HAP-1 (cell line): ENCODE measurements around the gene CACNA1C.

ENCODE experiments used
- DNase-seq, 2 experiments: peaks; one replicate each; pipeline ENCODE4 v3.0.0-alpha.2; 2016 to 2020; ENCODE audit warnings: low spot score in 2 of 2
- H3K27me3 ChIP-seq: fragments of 250-450 bp; sonication (Bioruptor Pico); 2 replicates; pipeline ENCODE4 v1.5.1; 2020; ENCODE audit warnings: low read depth, mild to moderate bottlenecking, moderate library complexity
- H3K36me3 ChIP-seq: fragments of 250-450 bp; sonication (Bioruptor Pico); replicated peaks from 2 replicates; pipeline ENCODE4 v1.5.1; 2020; ENCODE audit warnings: mild to moderate bottlenecking
- H3K4me1 ChIP-seq: fragments of 250-450 bp; sonication (Bioruptor Pico); 2 replicates; pipeline ENCODE4 v1.5.1; 2020; ENCODE audit warnings: mild to moderate bottlenecking
- H3K4me3 ChIP-seq: fragments of 250-450 bp; sonication (Bioruptor Pico); 2 replicates; pipeline ENCODE4 v1.5.1; 2020; ENCODE audit warnings: mild to moderate bottlenecking, moderate library complexity
- H3K9me3 ChIP-seq: fragments of 250-450 bp; sonication (Bioruptor Pico); 2 replicates; pipeline ENCODE4 v1.5.1; 2020; ENCODE audit warnings: mild to moderate bottlenecking, moderate library complexity
- in situ Hi-C: fragments of 300-500 bp; cut with MboI; formaldehyde crosslinking; loops from 3 replicates; pipeline ENCODE4 v1.14.3; 2020; ENCODE audit warnings: low sequenced_read_pairs, inconsistent platforms, mixed read lengths

Gene CACNA1C

DNA sequence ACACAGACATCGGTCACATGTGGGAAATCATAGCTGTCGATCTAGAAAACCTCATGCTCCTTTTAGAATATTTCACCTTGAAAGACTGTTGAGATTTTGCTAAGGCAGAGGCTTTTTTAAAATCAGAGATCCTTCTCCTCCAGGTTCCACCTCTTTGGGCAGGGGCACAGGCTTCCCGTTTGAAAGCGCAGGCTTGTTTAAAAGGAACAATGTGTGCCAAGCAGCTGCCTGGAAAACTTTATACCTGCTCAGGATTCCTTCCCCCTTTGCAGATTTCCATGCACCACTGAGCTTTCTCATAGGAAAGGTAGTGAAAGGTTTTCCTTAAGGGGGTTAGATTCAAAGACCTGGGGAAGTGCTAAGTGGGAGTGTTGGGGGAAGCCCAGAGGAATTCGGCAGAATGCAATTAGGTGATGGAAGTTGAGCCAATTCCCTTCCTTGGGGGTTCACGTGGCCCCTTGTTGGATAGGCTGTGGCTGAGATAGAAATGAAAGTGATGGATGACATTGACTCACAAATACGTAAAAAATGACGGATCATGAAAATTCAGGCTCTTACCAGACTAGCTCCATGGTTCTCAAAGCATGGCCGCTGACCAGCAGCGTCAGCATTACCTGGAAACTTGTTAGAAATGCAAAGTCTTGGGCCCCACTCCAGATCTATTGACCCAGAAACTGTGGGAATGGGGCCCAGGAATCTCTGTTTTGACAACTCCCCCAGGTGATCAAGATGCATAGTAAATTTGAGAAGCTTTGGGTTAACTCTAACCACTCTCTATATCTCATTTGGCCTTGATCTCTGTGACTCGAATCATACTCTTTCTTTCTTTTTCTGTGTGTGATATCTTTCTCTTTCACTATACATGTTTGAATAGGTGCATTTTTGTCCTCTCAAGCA is 460.6 kb downstream of the CACNA1C start:
- in situ Hi-C loops: no loop called here
- no peaks in the 10 kb centered on the region for H3K9me3 ChIP-seq
- no peaks in the 10 kb centered on the region for H3K36me3 ChIP-seq
- H3K27me3 ChIP-seq: no peaks in the 10 kb centered on the region
- no peaks in the 10 kb centered on the region for H3K4me1 ChIP-seq
- DNase-seq: no peak
- no peak overlapping the region for H3K4me3 ChIP-seq

DNA sequence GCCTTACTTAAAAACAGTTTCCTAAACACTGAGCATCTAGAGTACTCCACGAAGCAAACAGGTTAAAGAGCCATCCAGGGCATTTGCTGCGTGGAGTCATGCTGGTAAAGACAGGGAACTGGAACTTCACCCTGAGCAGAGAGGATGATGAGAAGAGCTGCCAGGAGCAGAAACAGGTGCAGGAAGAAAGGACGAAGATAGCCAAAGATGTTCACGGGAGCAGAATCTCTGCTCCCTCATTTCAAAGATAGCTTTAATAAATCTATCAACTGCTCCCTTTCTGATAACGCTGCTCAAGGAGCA is 461.2 kb downstream of the CACNA1C start:
- H3K4me3 ChIP-seq: no peak overlapping the region
- in situ Hi-C loops: no loop called here
- no peaks in the 10 kb centered on the region for H3K9me3 ChIP-seq
- no peaks in the 10 kb centered on the region for H3K36me3 ChIP-seq
- no peak for DNase-seq
- no peaks in the 10 kb centered on the region for H3K4me1 ChIP-seq
- no peaks in the 10 kb centered on the region for H3K27me3 ChIP-seq

DNA sequence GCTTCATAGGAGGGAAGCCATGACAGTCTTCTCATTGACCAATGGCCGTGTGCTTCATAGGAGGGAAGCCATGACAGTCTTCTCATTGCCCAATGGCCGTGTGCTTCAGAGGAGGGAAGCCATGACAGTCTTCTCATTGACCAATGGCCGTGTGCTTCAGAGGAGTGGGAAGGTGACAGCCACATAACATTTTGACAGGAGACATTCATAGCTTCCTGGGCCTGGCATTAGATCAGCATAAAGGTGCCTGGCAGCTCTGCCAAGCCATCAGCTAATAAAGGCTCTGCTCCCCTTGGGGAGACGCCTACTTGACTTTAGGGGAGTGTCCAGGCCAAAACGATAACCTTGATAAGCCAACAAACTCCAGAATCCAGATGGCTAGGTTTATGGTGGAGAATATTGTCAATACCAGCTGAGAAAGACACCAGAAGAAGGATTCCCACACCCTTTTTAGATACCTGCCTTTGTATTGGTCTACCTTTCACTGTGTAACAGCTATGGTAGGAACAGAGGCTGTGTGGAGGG is 468.0 kb downstream of the CACNA1C start:
- H3K36me3 ChIP-seq: no peaks in the 10 kb centered on the region
- no peak for DNase-seq
- H3K9me3 ChIP-seq: no peaks in the 10 kb centered on the region
- H3K4me1 ChIP-seq: no peaks in the 10 kb centered on the region
- in situ Hi-C loops: no loop called here
- no peak overlapping the region for H3K4me3 ChIP-seq
- H3K27me3 ChIP-seq: no peaks in the 10 kb centered on the region

DNA sequence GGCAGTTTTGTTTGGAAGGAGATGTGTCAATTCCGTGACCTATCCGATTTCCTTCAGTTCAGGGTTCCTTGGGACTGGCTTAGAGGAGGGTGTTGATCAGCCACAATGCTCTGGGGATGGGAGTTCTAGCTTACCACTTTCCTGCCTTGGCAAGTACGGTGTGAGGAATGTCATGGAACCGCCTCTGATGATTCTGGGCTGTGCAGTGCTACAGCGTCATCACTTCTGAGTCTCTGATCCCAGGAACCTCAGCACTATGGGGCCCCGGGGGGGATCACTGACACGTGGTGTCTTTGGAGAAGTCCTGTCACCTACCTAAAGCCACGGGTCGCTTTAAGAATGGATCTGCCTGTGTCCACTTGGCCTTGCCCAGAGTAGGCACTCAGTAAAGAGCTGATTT is 470.5 kb downstream of the CACNA1C start:
- in situ Hi-C loops: no loop called here
- H3K36me3 ChIP-seq: no peaks in the 10 kb centered on the region
- H3K9me3 ChIP-seq: no peaks in the 10 kb centered on the region
- no peaks in the 10 kb centered on the region for H3K4me1 ChIP-seq
- no peaks in the 10 kb centered on the region for H3K27me3 ChIP-seq
- DNase-seq: no peak
- no peak overlapping the region for H3K4me3 ChIP-seq

DNA sequence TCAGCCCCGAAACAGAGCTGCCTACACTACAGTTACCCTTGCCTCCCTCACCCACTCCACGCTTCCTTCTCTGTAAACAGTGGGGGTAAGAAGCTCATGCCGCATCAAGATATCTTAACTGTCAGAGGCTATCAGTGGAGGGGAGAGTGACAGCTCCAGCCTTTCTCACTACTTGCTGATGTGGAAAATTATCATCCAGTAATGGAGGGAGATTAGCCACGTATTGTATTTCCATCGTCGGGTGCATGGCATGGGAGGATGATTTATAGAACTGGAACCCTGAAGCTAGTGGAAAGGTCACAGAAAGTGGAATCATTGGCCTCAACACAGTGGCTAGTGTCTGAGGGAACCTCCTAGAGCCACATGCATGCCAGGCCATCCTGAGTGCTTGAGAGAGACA is 471.1 kb downstream of the CACNA1C start:
- in situ Hi-C loops: no loop called here
- no peaks in the 10 kb centered on the region for H3K4me1 ChIP-seq
- no peak overlapping the region for H3K4me3 ChIP-seq
- no peaks in the 10 kb centered on the region for H3K9me3 ChIP-seq
- H3K27me3 ChIP-seq: no peaks in the 10 kb centered on the region
- H3K36me3 ChIP-seq: no peaks in the 10 kb centered on the region
- no peak for DNase-seq

DNA sequence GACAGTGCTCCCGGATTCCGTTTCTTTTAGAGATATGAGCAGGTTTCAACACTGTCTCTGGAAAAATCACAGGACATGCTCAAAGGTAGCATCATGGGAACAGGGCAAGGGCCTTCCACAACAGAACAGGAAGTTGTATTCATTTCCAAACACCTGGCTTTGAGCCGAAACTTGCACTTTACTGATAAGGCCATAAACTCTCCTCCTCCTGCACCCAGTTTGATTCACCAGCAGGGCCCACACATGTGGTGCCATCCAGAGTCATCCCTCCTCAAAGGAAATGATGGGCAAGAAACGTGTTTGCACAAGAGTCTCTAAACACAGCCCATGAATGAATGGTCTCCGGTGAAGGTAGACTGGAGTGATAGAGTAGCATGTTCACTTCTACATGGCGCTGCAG is 473.6 kb downstream of the CACNA1C start:
- H3K4me1 ChIP-seq: no peaks in the 10 kb centered on the region
- DNase-seq: no peak
- in situ Hi-C loops: no loop called here
- H3K27me3 ChIP-seq: no peaks in the 10 kb centered on the region
- no peak overlapping the region for H3K4me3 ChIP-seq
- no peaks in the 10 kb centered on the region for H3K36me3 ChIP-seq
- no peaks in the 10 kb centered on the region for H3K9me3 ChIP-seq

DNA sequence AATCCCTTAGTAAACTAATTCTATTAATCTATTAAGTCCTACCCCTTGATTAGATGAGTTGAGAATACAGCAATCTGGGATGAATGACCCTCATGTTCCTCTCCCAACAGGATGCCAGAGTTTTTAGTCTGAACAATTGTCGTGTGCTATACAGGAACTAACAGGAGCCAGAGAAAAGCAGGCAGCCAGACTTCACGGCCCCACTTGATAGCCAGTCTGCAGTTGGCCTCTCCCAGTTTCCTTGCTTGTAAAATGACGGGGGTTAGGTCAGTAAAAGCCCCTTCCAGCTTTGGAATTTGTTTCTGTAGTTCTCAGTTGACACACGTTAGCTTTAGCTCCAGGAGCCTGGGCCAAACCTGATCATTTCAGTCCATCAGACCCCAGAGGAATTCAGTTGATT is 475.2 kb downstream of the CACNA1C start:
- no peak for DNase-seq
- Histone ChIP-seq H3K4me1 (no peaks in the 10 kb centered on the region), H3K27me3 (no peaks in the 10 kb centered on the region), H3K4me3 (no peak overlapping the region), H3K36me3 (no peaks in the 10 kb centered on the region), H3K9me3 (no peaks in the 10 kb centered on the region)
- in situ Hi-C loops: no loop called here

DNA sequence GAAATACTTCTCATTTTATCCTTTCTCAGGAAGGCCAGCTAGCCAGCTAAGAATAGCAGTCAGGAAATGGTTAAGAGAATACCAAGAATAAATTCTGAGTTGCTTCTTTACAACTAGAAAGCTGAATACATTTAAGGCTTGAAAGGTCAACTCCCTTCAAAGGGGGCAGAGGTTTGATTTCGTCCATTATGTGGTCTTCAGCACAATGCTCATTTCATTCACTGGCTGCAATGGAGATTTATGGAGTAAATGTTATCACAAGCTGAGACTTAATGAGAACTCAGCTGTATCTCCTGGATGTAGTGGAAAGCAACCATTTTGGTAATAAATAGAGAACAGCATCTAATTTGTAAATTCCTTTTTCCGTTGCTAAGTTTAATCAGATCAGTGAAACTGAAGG is 477.0 kb downstream of the CACNA1C start:
- no peak for DNase-seq
- in situ Hi-C loops: no loop called here
- Histone ChIP-seq H3K4me1 (no peaks in the 10 kb centered on the region), H3K36me3 (no peaks in the 10 kb centered on the region), H3K9me3 (no peaks in the 10 kb centered on the region), H3K27me3 (no peaks in the 10 kb centered on the region), H3K4me3 (no peak overlapping the region)

DNA sequence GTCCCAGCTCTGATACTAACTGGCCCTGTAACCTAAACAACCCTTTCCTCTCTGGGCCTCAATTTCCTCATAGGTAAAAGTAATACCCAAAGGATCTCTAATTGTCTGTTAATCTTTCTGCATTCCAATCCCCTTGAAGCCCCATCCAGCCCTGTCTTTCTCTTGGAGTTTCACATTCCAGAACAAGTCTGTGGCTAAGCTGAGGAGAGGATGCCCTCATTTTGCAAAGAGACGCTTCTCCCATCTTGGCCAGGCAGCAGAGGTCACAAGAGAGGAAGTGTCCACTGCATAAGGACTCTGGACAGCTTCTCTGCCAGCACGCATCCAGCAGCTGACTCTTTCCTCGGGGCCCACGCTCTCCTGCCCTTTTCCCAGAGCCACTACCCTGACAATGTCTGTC is 478.6 kb downstream of the CACNA1C start:
- in situ Hi-C loops: no loop called here
- no peak for DNase-seq
- Histone ChIP-seq H3K27me3 (no peaks in the 10 kb centered on the region), H3K4me3 (no peak overlapping the region), H3K4me1 (no peaks in the 10 kb centered on the region), H3K36me3 (no peaks in the 10 kb centered on the region), H3K9me3 (no peaks in the 10 kb centered on the region)

DNA sequence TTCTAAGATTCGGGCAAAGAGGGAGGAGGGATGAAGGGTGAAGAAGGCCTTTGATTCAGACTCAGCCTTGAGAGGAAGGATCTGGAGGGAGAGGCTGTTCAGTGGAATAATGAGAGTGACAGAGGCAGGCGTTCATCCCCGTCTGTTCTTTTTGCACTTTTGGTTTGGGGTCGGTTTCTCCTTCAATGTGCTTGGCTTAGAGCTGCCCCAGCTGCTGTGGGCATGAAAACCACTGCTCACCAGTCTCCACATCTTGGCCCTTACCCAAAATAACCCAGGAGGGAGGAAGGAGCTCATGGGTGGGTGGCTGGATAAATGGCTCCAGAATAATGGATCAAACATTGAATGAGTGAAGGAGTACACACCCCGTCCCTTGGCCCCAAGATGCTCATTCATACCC is 480.2 kb downstream of the CACNA1C start:
- Histone ChIP-seq H3K36me3 (no peaks in the 10 kb centered on the region), H3K9me3 (no peaks in the 10 kb centered on the region), H3K27me3 (no peaks in the 10 kb centered on the region), H3K4me3 (no peak overlapping the region), H3K4me1 (no peaks in the 10 kb centered on the region)
- in situ Hi-C loops: no loop called here
- DNase-seq: no peak

DNA sequence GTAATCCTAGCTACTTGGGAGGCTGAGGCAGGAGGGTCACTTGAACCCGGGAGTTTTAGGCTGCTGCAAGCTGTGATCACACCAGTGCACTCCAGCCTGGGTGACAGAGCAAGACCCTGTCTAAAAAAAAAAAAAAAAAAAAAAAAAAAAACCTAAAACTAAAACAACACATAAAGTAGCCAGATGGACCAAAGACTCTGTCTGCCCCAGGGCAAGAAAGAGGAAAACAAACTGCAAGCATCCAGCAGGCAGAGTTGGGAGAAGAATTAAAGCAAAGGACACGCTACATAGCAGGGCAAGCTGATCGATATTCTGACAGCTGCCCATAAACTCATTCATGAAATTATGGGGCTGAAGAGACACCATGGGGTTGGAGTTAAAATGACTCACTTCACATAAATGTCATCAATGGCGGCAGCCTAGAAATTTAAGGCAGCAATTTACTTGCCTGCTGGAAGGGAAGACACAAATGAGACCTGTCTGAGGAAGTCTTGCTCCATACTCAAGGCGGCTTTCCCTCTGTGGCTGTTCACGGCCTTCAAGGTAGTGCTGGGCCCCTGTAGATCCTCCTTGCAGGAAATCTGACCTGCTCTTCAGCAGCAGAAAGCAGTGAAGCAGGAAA is 482.9 kb downstream of the CACNA1C start:
- in situ Hi-C loops: no loop called here
- Histone ChIP-seq H3K9me3 (no peaks in the 10 kb centered on the region), H3K4me1 (no peaks in the 10 kb centered on the region), H3K27me3 (no peaks in the 10 kb centered on the region), H3K4me3 (no peak overlapping the region), H3K36me3 (no peaks in the 10 kb centered on the region)
- no peak for DNase-seq

DNA sequence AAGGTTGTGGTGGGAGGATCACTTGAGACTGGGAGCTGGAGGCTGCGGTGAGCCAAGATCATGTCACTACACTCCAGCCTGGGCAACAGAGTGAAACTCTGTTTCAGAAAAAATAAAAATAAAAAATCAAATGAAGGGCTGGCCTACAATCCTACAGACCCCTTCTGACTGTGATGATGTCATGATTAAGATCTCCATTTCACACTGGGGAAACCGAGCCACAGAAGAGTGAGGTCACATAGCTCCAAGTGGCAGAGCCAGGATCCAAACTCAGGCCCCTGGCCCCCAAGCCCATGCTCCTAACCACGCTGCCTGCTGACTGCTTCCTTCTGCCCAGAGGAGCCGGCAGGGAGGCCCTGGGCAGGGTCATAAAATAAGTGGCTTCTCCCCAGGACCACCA is 483.9 kb downstream of the CACNA1C start:
- in situ Hi-C loops: no loop called here
- no peak for DNase-seq
- no peak overlapping the region for H3K4me3 ChIP-seq
- no peaks in the 10 kb centered on the region for H3K36me3 ChIP-seq
- H3K9me3 ChIP-seq: no peaks in the 10 kb centered on the region
- H3K4me1 ChIP-seq: no peaks in the 10 kb centered on the region
- no peaks in the 10 kb centered on the region for H3K27me3 ChIP-seq

DNA sequence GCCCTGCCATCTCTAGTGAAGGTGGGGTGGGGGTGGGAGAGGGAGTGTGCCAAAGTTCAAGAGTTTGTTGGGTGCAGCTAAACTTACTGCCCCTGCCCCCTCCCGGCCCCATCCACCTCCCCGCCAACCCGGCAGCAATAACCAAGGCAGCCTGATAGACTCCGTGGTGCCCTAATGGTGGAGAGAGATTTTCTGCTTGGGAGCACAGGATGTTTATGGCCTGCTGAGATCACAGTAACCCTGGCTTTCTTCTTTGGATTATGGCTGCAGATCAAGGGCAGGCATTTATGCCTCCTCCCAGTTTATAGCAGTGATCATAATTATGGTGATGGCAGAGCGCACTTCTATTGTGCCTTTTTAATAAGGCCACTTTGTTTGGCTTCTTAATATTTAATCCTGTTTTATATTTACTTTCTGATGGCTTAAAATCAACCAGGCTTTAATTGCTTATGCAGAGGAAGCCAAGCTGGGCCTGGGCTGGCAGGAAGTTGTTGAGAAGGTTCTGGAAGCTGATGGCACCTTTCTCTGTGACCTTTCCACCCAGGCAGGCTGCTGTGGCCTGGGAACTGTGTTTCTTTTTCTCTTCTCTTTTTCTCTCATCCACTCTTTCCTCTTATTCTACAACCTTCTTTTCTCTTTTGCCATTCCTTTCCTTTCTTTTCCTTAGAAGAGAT is 485.2 kb downstream of the CACNA1C start:
- in situ Hi-C loops: no loop called here
- DNase-seq: no peak

DNA sequence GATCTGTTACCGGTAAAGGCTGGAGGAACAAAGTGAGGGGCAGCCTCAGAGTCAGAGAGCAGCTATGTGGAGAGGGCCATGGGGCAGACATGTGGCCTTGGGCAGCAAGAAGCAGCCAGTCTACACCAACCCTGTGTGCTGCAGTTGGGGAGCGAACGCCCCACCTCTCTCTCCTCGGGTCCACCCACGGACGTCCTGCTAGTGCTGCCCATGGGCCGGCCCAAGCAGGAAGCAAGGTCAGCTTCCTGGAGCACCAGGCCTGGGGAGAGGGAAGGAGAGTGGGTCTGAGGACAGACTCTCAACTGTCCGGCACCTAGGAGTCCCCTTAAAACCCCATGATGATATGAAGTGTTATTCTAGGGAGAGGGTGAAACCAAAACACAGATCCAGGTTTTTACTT is 487.2 kb downstream of the CACNA1C start:
- Histone ChIP-seq H3K4me3 (no peak overlapping the region), H3K27me3 (no peaks in the 10 kb centered on the region), H3K4me1 (no peaks in the 10 kb centered on the region), H3K9me3 (no peaks in the 10 kb centered on the region), H3K36me3 (no peaks in the 10 kb centered on the region)
- in situ Hi-C loops: no loop called here
- DNase-seq: no peak

More for the DNA sequence above, 485.2 kb downstream of the CACNA1C start:
- Histone ChIP-seq H3K4me1 (no peaks in the 10 kb centered on the region), H3K36me3 (no peaks in the 10 kb centered on the region), H3K4me3 (no peak overlapping the region), H3K27me3 (no peaks in the 10 kb centered on the region), H3K9me3 (no peaks in the 10 kb centered on the region)
